Chondrocyte (in vitro differentiated cells): ENCODE results near the gene TENT4A. TPM values are rescaled to one million over a fixed set of nuclear protein-coding genes. Genes with fewer than 3 reads are reported as not detected.
"Not testable (repeated sequence)": the region's sequence is repeated elsewhere in the genome, so short reads cannot be mapped to it uniquely, and the experiment has no call there.

ENCODE experiments used
- DNase-seq: peaks from one replicate; pipeline ENCODE4 v3.0.0; 2021; ENCODE audit warnings: mixed read lengths, low spot score
- H3K27ac Mint-ChIP-seq: one replicate; pipeline ENCODE4 v1.8.0; 2021; ENCODE audit warnings: mild to moderate bottlenecking, moderate library complexity, mixed read lengths; ENCODE audit not compliant: unreplicated experiment
- H3K27me3 Mint-ChIP-seq: 2 replicates; pipeline ENCODE4 v1.8.0; 2021; ENCODE audit warnings: low read depth, mixed read lengths
- H3K36me3 Mint-ChIP-seq: 2 replicates; pipeline ENCODE4 v1.8.0; 2021; ENCODE audit warnings: low read depth, mixed read lengths
- H3K4me1 Mint-ChIP-seq: 2 replicates; pipeline ENCODE4 v1.8.0; 2021; ENCODE audit warnings: low read depth, mild to moderate bottlenecking, mixed read lengths
- H3K4me3 Mint-ChIP-seq: one replicate; pipeline ENCODE4 v1.8.0; 2021; ENCODE audit warnings: mild to moderate bottlenecking, moderate library complexity, mixed read lengths; ENCODE audit not compliant: unreplicated experiment
- H3K9me3 Mint-ChIP-seq: 2 replicates; pipeline ENCODE4 v1.8.0; 2021; ENCODE audit warnings: low read depth, mixed read lengths
- long read RNA-seq: library from polyadenylated mRNA; stranded (forward); transcript quantifications from one replicate; pipeline ENCODE4 v2.0.0, GENCODE V29; 2021
- total RNA-seq: library from RNA; stranded (reverse); gene quantifications from 3 replicates; pipeline ENCODE4 v1.2.1, GENCODE V29; 2021
- TF ChIP-seq, protein P1 (sequence below): fragments of 200-600 bp; sonication (generic); IDR thresholded peaks from 2 replicates; pipeline ENCODE4 v1.5.0; 2021; ENCODE audit warnings: antibody characterized with exemption, mild to moderate bottlenecking, moderate library complexity

Gene TENT4A
- total RNA-seq, result 21.5 to 28.2 TPM (median 21.7 TPM) in 3 replicates
- long read RNA-seq, full-length matches to known transcripts, result 20 of 29 reads
- long read RNA-seq, partial matches to known transcripts, result 3 of 29 reads
- long read RNA-seq, other reads (novel, unspliced or antisense), result 6 of 29 reads

DNA sequence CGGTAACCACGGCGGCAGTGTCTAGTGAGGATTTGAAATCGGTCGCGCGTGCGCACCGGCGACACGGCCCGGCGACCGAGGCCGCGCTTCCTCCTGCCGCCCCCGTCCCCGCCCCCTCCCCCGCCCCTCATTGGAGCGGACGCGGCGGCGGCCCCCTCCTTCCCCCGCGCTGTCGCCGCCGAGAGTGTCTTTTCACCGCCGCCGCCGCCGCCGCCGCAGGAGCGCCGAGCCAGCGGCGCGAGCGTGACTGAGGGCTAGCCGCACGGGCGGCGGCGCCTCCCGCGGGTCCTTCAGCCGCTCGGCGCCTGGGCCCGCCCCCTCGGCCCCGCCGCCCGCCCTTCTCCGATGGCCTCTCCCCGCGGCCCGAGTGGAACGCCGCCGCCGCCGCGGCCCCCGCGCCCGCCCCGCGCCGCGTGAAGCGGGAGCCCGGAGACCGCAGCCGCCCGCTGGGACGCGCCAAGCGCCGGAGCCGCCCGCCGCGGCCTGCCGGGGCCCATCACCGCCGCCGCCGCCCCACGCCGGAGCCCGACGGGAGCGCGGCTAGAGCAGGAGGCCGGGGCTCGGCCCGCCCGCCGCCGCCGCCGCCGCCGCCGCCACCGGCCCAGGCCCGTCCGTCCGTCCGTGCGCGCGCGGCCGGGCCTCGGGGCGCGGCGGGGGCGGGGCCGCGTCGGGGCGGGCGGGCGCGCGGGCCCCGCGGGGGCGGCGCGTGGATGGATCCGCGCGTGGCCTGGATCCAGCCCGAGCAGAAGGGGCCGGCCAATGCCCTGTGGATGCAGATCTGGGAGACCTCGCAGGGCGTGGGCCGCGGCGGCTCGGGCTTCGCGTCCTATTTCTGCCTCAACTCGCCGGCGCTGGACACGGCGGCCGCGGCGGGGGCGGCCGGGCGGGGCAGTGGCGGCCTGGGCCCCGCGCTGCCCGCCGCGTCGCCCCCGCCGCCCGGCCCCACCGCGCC is at the start of gene TENT4A:
TENT4A (plus strand) TSS at position 159 of the 952 bp plus-strand sequence; CDS start at position 711, 552 bp downstream.
- Mint-ChIP-seq H3K27me3 (no peaks in the 10 kb centered on the region), H3K4me1 (peaks cover 50% of the 10 kb centered on the region), H3K27ac (peak within 1 kb of the TSS; percentile 97), H3K36me3 (no peaks in the 10 kb centered on the region), H3K4me3 (peak within 1 kb of the TSS; percentile 88), H3K9me3 (no peaks in the 10 kb centered on the region)
- TF ChIP-seq, protein P1, sequence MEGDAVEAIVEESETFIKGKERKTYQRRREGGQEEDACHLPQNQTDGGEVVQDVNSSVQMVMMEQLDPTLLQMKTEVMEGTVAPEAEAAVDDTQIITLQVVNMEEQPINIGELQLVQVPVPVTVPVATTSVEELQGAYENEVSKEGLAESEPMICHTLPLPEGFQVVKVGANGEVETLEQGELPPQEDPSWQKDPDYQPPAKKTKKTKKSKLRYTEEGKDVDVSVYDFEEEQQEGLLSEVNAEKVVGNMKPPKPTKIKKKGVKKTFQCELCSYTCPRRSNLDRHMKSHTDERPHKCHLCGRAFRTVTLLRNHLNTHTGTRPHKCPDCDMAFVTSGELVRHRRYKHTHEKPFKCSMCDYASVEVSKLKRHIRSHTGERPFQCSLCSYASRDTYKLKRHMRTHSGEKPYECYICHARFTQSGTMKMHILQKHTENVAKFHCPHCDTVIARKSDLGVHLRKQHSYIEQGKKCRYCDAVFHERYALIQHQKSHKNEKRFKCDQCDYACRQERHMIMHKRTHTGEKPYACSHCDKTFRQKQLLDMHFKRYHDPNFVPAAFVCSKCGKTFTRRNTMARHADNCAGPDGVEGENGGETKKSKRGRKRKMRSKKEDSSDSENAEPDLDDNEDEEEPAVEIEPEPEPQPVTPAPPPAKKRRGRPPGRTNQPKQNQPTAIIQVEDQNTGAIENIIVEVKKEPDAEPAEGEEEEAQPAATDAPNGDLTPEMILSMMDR, result no peak
- DNase-seq, result no peak

DNA sequence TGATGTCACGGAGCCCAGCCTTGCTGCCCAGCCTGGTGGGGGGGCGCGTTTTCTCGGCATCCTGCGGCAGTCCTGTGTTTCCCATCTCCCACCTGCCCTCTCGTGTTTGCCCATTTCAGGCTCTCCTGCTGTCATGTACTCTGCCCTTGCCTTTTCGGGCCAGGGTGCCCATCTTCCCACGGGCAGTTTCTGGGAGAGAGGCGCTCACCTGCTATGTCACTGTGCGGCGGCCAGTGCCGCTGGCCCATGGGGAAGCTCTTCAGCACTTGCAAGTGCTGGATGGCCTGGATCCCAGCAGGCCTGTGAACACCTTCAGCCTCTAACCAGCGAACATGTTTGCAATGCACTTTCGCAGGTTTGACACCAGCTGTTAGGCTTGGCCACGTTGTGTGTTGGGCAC is 46.5 kb upstream of the TENT4A start:
- Mint-ChIP-seq H3K4me3 (no peak overlapping the region), H3K36me3 (peaks cover 18% of the 10 kb centered on the region), H3K4me1 (no peaks in the 10 kb centered on the region), H3K9me3 (no peaks in the 10 kb centered on the region), H3K27ac (peak overlapping the region; percentile 41), H3K27me3 (no peaks in the 10 kb centered on the region)
- TF ChIP-seq, protein P1, result no peak
- DNase-seq, result no peak

DNA sequence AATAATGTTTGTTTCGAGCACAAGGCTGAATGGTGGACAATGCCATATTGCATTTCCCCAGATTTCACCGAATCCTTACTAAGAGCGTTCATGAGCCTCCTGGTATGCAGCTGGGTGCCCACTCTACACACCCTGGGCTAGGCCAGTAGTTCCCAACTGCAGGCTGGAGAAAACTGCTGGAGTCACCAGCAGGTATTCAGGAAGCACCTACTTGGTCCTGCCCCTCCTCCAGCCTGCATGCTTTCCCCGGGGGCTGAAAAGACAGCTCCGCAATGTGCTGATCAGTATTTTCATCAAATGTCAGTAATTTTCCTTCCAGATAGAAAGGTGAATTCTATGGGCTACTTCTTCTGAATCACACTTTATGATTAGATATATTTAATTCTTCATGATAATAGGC is 45.6 kb upstream of the TENT4A start:
- Mint-ChIP-seq H3K4me3 (no peak overlapping the region), H3K9me3 (no peaks in the 10 kb centered on the region), H3K27ac (no peak overlapping the region), H3K4me1 (no peaks in the 10 kb centered on the region), H3K27me3 (no peaks in the 10 kb centered on the region), H3K36me3 (peaks cover 18% of the 10 kb centered on the region)
- DNase-seq, result no peak
- TF ChIP-seq, protein P1, result no peak

DNA sequence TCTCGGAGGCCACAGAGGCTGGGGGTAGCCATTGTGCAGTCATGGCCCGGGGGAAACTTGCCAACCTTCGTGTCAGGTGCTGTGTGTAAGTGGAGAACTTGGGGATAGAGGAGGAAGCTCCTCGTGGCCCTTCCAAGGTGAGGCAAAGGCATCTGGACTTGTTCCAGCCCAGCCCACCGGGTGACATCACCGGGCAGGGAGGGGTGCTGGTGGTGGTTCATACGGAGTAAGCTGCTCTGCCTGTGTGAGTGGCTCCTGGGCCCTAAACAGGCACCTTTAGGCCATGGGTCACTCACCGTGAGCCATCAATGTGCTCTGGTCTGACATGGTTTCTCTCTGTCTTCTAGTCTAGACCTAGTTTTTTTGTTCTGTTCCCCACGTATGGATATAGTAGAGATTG is 44.5 kb upstream of the TENT4A start:
- not testable (repeated sequence) for H3K27me3 Mint-ChIP-seq, H3K27ac Mint-ChIP-seq, H3K4me3 Mint-ChIP-seq, DNase-seq, H3K9me3 Mint-ChIP-seq, H3K4me1 Mint-ChIP-seq
- H3K36me3 Mint-ChIP-seq, result peaks cover 18% of the 10 kb centered on the region

- Mint-ChIP-seq H3K4me3 (no peak overlapping the region), H3K4me1 (no peaks in the 10 kb centered on the region), H3K9me3 (peaks cover 7% of the 10 kb centered on the region), H3K27me3 (no peaks in the 10 kb centered on the region), H3K36me3 (peaks cover 12% of the 10 kb centered on the region), H3K27ac (no peak overlapping the region)
- no peak for DNase-seq
- TF ChIP-seq, protein P1, result no peak
Observed at GRCh38 chr5:6673031-6673430, 40.2 kb upstream of the TENT4A start.
